ENCODE results near the gene FCN3.
"Not testable (repeated sequence)": the region's sequence is repeated elsewhere in the genome, so short reads cannot be mapped to it uniquely, and the experiment has no call there.

The FCN3 gene

DNA sequence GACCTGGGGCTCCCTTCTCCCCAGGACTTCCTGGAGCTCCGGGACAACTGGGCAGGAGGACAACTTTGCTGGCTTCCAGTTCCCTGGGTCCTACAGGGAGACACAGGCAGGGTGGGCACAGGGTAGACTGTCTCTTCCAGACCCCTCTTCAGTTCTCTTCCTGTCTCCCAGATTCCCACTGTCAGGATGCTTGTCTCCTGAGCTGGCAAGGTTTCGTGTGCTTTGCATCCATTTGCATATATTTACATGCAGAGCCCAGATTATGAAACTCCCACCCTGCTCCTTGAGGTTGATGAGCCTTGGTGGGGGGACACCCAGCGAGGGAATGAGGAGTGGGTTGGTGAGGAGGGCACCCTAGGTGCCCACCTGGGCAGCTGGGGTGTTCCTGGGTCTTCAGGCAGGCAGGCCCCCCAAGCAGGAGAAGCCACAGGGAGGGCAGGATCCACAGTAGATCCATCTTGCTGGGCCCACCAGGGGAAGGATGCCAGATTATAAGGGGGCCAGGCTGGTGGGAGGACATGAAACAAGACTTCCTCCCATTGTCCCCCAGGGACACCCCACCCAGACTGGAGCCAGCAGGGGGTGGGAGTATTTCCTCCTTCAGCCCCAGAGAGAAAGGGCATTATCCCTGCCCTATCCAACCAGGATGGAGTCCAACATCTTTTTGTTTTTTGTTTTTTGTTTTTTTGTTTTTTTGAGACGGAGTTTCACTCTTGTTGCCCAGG lies at the start of gene FCN3:
TSS of gene FCN3 (minus strand) at position 463 of the 725 bp plus-strand sequence. CDS start at position 457, 6 bp downstream.
- no peak for DNase-seq

DNA sequence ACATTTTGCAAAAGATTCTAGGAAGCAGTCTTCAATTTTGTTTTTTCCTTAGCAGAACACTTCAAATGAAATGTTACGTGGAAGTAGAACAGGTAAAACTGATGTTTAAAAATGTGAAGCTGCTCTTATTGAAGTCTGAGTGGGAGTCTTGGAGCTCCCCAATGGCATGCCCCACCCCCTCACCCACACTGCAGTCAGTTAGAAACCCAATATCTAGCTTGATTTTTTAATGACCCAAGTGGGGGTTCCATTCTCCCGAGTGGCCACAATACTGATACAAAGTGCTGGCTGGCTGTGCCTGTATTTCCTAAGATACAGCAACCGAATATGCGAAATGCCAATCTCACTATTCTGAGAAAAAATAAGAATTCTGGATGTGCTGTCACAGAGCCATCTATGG lies 49.1 kb upstream of the FCN3 start:
- no peak for DNase-seq

GRCh38 chr1:27418326-27419185 lies 43.9 kb upstream of the FCN3 start:
- DNase-seq, result peak; percentile 85

DNA sequence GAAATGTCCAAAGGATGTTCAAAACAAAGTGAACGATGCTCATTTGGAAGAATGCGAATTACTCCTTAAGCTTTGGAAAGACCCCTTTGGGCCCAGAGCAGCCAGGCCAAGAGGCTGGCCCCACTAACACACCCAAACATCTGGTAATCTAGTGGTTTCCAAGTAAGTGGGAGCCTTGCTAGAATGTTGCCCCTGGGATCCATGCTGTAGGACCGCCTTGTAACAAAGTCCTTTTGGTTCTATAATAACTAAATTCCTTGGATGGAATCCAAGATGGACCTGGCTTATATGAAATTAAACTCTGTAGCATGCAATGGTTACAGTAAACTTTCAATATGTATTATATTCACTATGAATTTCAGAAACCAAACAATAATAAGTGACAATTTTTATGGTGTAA lies 43.1 kb upstream of the FCN3 start:
- no peak for DNase-seq

DNA sequence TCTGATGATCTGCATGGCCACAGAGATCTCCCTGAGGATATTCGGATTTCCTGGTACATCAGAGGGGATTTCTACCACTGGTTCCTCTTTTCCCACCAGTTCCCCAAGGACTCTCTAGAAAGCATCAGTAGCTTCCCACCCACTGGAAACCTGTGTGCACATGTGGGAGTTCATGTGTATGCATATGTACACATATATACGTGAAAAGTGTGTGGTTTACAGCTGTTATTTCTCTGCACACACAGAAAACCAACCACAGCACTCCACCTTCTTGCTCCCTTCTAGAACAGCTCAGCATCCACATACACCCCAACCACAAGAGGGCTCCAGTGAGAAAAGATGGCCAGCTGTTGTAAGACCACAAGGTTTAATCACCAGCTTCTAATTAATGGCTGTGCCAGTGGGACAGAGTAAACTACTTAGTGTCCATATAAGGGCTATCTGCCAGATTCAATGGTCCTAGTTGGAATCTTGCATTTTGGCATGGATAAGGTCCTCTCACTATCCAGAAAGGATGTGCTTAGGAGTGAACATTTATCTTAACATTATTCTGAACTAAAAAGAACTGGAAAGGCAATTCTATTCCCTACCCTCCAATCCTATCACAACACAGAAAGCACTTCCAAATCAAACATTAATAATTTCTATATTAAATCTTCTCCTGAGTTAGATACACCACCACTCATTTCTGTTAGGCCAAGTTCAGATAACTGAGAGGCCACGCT lies 41.9 kb upstream of the FCN3 start:
- DNase-seq, result peak; percentile 79

DNA sequence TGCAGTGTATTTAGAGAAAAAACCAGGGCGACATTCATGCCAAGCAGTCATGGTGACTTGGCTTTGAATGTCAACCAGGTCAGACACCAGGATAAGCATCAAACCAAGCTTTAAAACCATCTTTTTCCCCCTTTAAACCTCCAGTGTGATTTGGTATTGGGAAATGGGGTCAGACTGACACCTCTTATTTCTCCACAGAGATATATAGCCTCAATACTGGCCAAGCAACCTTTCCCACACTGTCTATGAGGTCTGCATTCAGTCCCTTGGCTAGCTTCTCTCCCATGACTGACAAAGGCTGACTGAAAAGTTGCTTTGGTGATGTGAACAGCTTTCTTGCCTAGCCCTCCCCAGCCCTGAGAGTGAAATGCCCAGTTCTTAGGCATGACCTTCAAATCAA lies 39.5 kb upstream of the FCN3 start:
- no peak for DNase-seq

DNA sequence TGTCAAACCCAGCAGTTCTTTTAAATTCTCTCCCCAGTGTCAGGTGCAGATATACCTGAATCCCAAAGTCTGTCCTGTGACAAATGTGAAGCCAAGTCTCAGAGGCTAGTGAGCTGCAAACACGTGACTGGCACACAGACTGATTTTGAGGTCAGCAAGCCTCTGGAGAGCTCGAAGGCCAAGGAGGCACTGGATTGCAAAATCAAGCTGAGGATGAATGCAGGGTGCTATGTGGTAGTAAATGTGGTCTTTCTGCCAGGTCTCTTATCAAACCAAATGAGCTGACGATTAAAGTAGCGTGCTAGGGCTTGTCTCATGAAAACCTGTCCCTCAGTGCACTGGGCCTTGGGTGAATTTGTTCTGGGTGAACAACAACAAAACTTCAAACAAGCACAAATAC lies 38.4 kb upstream of the FCN3 start:
- no peak for DNase-seq

GRCh38 chr1:27412502-27412901 lies 37.9 kb upstream of the FCN3 start:
- DNase-seq, result no peak

- no peak for DNase-seq
Measured at GRCh38 chr1:27410709-27411108, 36.1 kb upstream of the FCN3 start.

GRCh38 chr1:27409669-27410068 lies 35.0 kb upstream of the FCN3 start:
- no peak for DNase-seq

- no peak for DNase-seq
Measured at GRCh38 chr1:27408151-27408550, 33.5 kb upstream of the FCN3 start.

GRCh38 chr1:27406791-27407190 lies 32.2 kb upstream of the FCN3 start:
- not testable (repeated sequence) for DNase-seq

- DNase-seq, result no peak
Measured at GRCh38 chr1:27406362-27406680, 31.7 kb upstream of the FCN3 start.

DNA sequence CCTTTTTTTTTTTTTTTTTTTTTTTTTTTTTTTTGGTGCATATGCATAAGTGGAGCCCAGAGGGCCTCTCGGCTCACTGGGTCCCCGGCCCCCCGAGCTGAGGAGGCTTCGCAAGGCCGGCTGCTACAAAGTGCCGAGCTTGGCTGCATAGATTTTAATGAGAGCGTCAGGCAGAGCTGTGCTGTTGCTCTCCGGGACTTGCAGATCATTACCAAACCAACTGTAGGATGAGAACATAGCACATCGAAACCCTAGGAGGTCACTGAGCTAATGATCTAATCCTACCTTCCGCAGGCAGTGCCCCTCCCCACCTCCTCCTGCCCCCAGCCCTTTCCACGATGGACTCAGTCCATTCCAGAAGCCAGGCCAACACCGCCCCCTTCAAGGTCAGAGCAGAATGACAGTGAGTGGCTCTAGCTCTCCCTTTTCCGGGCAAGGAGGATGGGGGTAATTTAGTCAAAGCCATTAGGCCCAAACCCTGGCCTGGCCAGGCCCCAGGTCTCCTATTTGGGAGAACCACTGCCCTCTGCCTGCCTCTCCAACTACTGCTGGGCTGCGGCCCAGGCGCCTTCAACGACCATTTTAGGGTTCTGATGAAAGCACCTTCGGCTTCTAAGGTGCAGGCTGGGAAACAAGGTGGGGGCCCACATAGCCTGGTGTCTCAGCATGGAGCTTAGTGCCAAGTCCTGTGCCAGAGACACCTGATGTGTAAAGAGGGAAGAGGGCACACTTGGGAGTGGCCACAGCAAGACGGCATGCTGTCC lies 31.2 kb upstream of the FCN3 start:
- DNase-seq, result not testable (repeated sequence)

- DNase-seq, result no peak
Measured at GRCh38 chr1:27405074-27405473, 30.4 kb upstream of the FCN3 start.

DNA sequence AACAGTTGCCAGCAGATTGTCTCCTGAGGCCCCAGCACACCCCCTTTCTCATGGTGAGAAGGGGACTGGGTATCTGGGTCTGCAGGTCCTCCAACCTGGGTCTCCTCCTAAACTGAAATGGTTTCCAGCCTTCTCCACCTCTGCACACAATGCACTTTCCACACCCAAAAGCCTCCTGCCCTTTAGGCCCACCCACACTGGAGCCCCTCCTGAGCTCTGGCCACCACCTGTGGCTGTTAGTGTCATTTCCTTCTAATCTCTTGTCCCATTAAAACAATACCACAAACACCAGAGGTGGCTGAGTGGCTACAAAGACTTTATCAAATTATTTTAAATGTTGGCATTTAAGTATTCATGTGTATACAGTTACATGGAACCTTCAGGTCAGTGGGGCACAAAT lies 29.3 kb upstream of the FCN3 start:
- no peak for DNase-seq

DNA sequence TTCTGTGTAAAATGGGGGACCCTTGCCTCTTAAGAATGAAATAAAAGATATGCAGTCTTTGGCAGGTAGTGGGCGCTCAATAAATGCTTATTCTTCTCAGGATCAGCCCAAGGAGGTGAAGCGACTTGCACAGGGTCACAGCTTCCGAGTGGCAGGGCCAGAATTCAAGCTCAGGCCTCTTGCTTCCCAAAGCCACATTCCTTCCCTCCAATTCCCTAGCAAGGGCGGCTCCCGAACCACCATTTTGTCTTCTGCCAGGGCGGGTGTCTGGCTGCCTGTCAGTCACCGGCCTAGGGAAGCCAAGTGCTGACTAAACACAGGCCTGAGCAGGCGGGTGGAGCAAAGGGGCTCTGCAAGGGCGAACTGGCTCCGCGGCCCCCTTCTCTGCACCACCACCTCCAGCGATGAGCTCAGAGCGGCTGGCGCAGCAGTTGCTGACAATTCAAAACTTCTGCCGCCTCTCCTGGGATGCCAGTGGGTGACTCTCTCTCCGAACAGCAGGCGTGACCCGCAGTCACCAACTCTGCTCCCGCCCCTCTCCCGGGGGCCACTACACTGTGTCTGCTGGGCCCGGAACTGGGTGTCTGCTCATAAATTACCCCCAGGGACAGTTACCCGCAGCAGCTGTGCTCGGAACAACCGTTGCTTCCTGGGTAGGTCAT lies 28.6 kb upstream of the FCN3 start:
- no peak for DNase-seq

DNA sequence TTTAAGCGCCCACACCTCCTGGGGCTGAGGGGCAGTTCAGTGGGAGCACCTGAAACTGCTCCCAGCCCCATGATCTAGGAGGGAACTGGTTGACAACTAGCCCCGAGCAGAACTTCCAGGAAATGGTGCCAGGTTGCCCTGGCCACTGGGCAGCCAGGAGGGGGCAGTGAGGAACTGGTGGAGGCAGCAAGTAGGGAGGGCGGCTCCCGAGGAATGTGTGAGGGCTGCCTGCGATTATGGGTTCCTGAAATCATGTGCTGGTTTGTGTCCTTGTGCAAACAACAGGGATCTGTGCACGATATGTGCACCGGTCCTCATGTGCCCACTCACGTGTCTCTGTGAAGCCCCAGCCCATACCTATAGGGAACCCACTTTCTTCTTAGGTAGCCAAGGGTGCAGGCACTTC lies 27.7 kb upstream of the FCN3 start:
- no peak for DNase-seq

- DNase-seq, result no peak
Measured at GRCh38 chr1:27400963-27401341, 26.3 kb upstream of the FCN3 start.

- no peak for DNase-seq
Measured at GRCh38 chr1:27400082-27400962, 25.7 kb upstream of the FCN3 start.

GRCh38 chr1:27399251-27400025 lies 24.8 kb upstream of the FCN3 start:
- no peak for DNase-seq
